WI38 (cell line): ENCODE data around the gene SEMA3C.

Source experiments
- H3K4me3 ChIP-seq: 2 replicates; pipeline ENCODE4 v1.5.1; 2011; ENCODE audit warnings: low read depth, mild to moderate bottlenecking, control low read depth, low read length
- CTCF ChIP-seq: IDR thresholded peaks from 2 replicates; pipeline ENCODE4 v1.5.1; 2012; ENCODE audit warnings: low read depth, mild to moderate bottlenecking, control low read depth, low read length

SEMA3C gene

GRCh38 chr7:80900583-80901576 lies 18.0 kb downstream of the SEMA3C start:
- H3K4me3 ChIP-seq = no peak overlapping the region
- TF ChIP-seq CTCF = no peak

GRCh38 chr7:80896906-80897598 lies 21.8 kb downstream of the SEMA3C start:
- TF ChIP-seq CTCF = no peak
- no peak overlapping the region for H3K4me3 ChIP-seq

DNA sequence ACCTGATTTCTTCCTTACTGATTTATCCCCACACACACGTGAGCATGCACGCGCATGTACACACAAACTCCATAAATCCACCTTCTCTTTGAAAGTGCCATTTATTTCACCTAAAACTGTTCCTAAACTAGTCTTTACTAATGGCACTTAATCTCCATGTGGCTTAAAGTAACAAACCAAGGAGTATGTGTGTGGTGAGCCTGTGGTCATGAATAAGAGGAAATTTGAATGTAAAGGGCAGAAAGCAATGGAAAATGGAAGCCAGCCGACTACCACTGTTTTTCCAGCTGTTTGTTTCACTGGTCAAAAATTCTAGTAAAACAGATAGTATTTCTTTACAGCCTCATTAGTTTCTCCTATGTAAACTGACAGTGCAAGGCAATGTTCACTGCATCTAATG lies 23.8 kb downstream of the SEMA3C start:
- no peak for TF ChIP-seq CTCF
- H3K4me3 ChIP-seq = no peak overlapping the region

DNA sequence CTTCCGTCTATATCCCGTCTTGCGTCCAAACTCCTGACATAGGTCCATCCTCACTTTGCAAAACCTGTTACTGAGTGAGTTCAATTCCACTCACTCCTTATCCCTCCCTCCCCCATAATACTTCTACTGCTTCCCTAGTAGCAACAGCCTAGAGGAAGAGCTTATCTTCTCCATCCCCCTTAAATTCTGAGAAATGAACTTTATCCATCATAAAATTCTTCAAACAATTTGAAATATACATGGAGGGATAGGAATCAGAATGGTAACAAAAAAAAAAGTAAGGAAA lies 27.6 kb downstream of the SEMA3C start:
- no peak for TF ChIP-seq CTCF

GRCh38 chr7:80890426-80891258 lies 28.2 kb downstream of the SEMA3C start:
- no peak for TF ChIP-seq CTCF
- no peak overlapping the region for H3K4me3 ChIP-seq

More for the DNA sequence above, 27.6 kb downstream of the SEMA3C start:
- H3K4me3 ChIP-seq = no peak overlapping the region

- no peak for TF ChIP-seq CTCF
- H3K4me3 ChIP-seq = no peak overlapping the region
Measured at GRCh38 chr7:80889525-80889924, 29.3 kb downstream of the SEMA3C start.
